Natural killer cell (primary cell): ENCODE measurements around the gene MAVS. TPM values are rescaled to one million over a fixed set of nuclear protein-coding genes. Genes with fewer than 3 reads are reported as not detected.

Experiments used
- ATAC-seq, 3 donors: fragments of 150-1000 bp in 2 of 3; fragments of 200-7000 bp in 1 of 3; cut with Tn5 transposase; 1 replicate in 1 of 3; 2 replicates in 2 of 3; pipeline ENCODE4 v1.10.0; 2021; ENCODE audit warnings: mild to moderate bottlenecking in 2 of 3, moderate library complexity in 2 of 3
- DNase-seq, 2 donors: peaks; one replicate each; pipeline versions ENCODE4 v3.0.0 to v3.0.0-alpha.2; 2013 to 2021; ENCODE audit warnings: mixed read lengths in 1 of 2
- H3K27ac ChIP-seq: one replicate; pipeline ENCODE4 v1.5.1; 2013; ENCODE audit warnings: mild to moderate bottlenecking, low read length
- H3K27me3 ChIP-seq: one replicate; pipeline ENCODE4 v1.6.1; 2013; ENCODE audit warnings: low read length; ENCODE audit not compliant: control insufficient read depth, insufficient read depth
- H3K36me3 ChIP-seq: one replicate; pipeline ENCODE4 v1.6.1; 2013; ENCODE audit warnings: low read length; ENCODE audit not compliant: control insufficient read depth, insufficient read depth
- H3K4me1 ChIP-seq: one replicate; pipeline ENCODE4 v1.6.1; 2013; ENCODE audit warnings: low read length; ENCODE audit not compliant: control insufficient read depth, insufficient read depth
- H3K4me3 ChIP-seq: one replicate; pipeline ENCODE4 v1.5.1; 2013; ENCODE audit warnings: low read length
- H3K9me3 ChIP-seq: one replicate; pipeline ENCODE4 v1.6.1; 2013; ENCODE audit warnings: low read length; ENCODE audit not compliant: control insufficient read depth, insufficient read depth
- H3K27ac Mint-ChIP-seq, 2 donors: one replicate each; pipeline ENCODE4 v1.8.0; 2022; ENCODE audit warnings: mild to moderate bottlenecking in 2 of 2, mixed read lengths in 2 of 2, moderate library complexity in 1 of 2
- H3K27me3 Mint-ChIP-seq, 2 donors: one replicate each; pipeline ENCODE4 v1.8.0; 2022; ENCODE audit warnings: low read depth in 2 of 2, mixed read lengths in 2 of 2
- H3K36me3 Mint-ChIP-seq: one replicate; pipeline ENCODE4 v1.8.0; 2022; ENCODE audit warnings: mixed read lengths
- H3K4me1 Mint-ChIP-seq, 2 donors: one replicate each; pipeline ENCODE4 v1.8.0; 2022; ENCODE audit warnings: mixed read lengths in 2 of 2
- H3K4me3 Mint-ChIP-seq: one replicate; pipeline ENCODE4 v1.8.0; 2022; ENCODE audit warnings: mild to moderate bottlenecking, moderate library complexity, mixed read lengths
- H3K9me3 Mint-ChIP-seq, 2 donors: one replicate each; pipeline ENCODE4 v1.8.0; 2022; ENCODE audit warnings: mixed read lengths in 2 of 2
- WGBS: methylation state at CpG from one replicate; pipeline ENCODE4 v1.1.7; 2013; ENCODE audit warnings: missing lambda C conversion rate; ENCODE audit not compliant: insufficient coverage; 5-methylcytosine and 5-hydroxymethylcytosine counted together
- intact Hi-C: fragments of 100-400 bp; cut with micrococcal nuclease; formaldehyde crosslinking; loops from one replicate; pipeline ENCODE4 v1.14.2; 2022
- total RNA-seq, 4 donors: library from RNA; stranded (reverse); fragments of 120-200 nt in 1 of 4; gene quantifications; one replicate each; pipeline versions ENCODE4 v1.2.3 to v1.2.4, GENCODE V29; 2013 to 2022
- TF ChIP-seq, protein P1 (sequence below): fragments of 200-600 bp; IDR thresholded peaks from one replicate; pipeline ENCODE4 v1.8.0; 2022; ENCODE audit warnings: antibody characterized with exemption

Gene MAVS
- total RNA-seq, 3 donors from 2014 or later (not counting 1 experiment from before 2014, with no cell fraction given) = 23.1 to 30.8 (median 26.4) TPM

DNA sequence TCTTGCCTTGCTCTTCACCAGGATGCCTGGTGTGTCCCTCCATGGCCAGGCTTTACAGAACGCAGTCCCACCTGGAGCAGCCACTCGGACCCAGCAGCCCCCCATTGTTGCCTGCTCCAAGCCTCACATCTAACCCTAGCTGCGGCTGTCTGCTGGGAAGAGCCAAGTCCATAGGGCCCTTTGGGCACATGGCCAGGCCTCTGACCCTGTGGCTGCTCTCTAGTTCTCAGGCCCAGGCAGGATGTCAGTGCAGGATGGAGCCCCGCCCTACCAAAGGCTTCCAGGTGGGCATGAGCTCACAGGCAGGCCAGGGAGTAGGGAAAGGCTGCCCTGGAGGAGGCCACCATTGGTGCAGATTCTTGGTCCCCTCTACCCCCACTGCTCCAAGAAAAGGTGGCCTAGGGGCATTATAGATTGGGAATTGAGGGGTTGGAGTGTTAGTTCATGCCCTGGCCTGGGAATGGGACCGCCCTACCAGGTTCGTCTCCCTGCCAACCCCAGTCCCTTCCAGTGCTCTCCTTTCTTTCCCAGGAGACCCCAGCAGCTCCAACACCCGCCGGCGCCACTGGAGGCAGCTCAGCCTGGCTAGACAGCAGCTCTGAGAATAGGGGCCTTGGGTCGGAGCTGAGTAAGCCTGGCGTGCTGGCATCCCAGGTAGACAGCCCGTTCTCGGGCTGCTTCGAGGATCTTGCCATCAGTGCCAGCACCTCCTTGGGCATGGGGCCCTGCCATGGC, 18.7 kb downstream of the MAVS start:
- intact Hi-C loops = no loop called here
- Histone ChIP-seq H3K4me3 (no peak overlapping the region), H3K9me3 (no peaks in the 10 kb centered on the region), H3K27ac (no peak overlapping the region), H3K36me3 (peaks cover 59% of the 10 kb centered on the region), H3K4me1 (no peaks in the 10 kb centered on the region), H3K27me3 (no peaks in the 10 kb centered on the region)
- Mint-ChIP-seq H3K27ac (no peak overlapping the region), H3K4me1 (peaks cover 0 to 4% of the 10 kb centered on the region in 2 donors), H3K4me3 (no peak overlapping the region), H3K36me3 (no peaks in the 10 kb centered on the region), H3K9me3 (no peaks in the 10 kb centered on the region), H3K27me3 (no peaks in the 10 kb centered on the region)
- WGBS = 98% methylated on average over 14 of the region's 14 CpGs
- no peak for ATAC-seq
- TF ChIP-seq, protein P1, sequence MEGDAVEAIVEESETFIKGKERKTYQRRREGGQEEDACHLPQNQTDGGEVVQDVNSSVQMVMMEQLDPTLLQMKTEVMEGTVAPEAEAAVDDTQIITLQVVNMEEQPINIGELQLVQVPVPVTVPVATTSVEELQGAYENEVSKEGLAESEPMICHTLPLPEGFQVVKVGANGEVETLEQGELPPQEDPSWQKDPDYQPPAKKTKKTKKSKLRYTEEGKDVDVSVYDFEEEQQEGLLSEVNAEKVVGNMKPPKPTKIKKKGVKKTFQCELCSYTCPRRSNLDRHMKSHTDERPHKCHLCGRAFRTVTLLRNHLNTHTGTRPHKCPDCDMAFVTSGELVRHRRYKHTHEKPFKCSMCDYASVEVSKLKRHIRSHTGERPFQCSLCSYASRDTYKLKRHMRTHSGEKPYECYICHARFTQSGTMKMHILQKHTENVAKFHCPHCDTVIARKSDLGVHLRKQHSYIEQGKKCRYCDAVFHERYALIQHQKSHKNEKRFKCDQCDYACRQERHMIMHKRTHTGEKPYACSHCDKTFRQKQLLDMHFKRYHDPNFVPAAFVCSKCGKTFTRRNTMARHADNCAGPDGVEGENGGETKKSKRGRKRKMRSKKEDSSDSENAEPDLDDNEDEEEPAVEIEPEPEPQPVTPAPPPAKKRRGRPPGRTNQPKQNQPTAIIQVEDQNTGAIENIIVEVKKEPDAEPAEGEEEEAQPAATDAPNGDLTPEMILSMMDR = no peak
- no peak for DNase-seq

DNA sequence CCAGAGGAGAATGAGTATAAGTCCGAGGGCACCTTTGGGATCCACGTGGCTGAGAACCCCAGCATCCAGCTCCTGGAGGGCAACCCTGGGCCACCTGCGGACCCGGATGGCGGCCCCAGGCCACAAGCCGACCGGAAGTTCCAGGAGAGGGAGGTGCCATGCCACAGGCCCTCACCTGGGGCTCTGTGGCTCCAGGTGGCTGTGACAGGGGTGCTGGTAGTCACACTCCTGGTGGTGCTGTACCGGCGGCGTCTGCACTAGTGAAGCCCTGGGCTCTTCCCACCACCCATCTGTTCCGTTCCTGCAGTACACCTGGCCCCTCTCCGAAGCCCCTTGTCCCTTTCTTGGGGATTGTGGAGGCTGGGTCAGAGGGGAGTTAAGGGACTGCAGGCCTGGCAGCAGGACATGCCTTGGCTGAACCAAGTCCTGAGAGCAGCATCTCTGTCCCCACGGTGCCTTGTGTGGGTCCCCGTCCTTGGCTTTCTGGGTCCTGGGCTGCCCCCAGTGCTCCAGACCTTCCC, 19.3 kb downstream of the MAVS start:
- no peaks in the 10 kb centered on the region for H3K27me3 Mint-ChIP-seq
- Histone ChIP-seq H3K36me3 (peaks cover 59% of the 10 kb centered on the region), H3K27ac (no peak overlapping the region)

DNA sequence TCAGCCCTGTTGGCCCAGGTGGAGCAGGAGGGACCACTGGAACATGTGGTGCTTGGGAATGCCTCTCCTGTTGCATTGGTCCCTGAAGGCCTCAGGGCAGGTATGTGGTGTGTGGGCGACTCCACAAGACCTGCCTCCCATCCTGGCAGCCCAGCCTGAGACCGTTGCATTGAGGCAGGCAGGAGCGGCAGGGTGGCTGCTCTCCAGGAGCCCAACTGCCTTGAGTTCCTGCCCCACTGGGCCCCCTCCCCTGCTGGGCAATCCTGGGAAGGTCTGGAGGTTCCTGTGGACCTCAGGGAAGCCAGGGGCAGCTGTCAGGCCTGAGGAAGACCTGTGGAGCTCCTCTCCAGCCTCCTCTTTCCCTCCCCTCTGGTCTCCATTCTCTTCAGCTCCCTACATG, 19.8 kb downstream of the MAVS start:
- H3K27ac Mint-ChIP-seq = no peak overlapping the region
- peaks cover 0 to 4% of the 10 kb centered on the region in 2 donors for H3K4me1 Mint-ChIP-seq
- H3K4me3 Mint-ChIP-seq = no peak overlapping the region
- no peak for ATAC-seq
- no peaks in the 10 kb centered on the region for H3K9me3 ChIP-seq
- 94% methylated on average over 3 of the region's 3 CpGs for WGBS
- no peaks in the 10 kb centered on the region for H3K36me3 Mint-ChIP-seq
- intact Hi-C loops = no loop called here
- H3K9me3 Mint-ChIP-seq = no peaks in the 10 kb centered on the region
- H3K27me3 ChIP-seq = no peaks in the 10 kb centered on the region
- TF ChIP-seq, protein P1 = no peak
- no peak for DNase-seq
- no peaks in the 10 kb centered on the region for H3K4me1 ChIP-seq
- H3K36me3 ChIP-seq = peaks cover 55% of the 10 kb centered on the region
- no peak overlapping the region for H3K27ac ChIP-seq
- no peaks in the 10 kb centered on the region for H3K27me3 Mint-ChIP-seq
- H3K4me3 ChIP-seq = no peak overlapping the region

More for the DNA sequence above, 19.3 kb downstream of the MAVS start:
- no peaks in the 10 kb centered on the region for H3K9me3 ChIP-seq
- ATAC-seq (no peak), DNase-seq (no peak)
- 96% methylated on average over 14 of the region's 14 CpGs for WGBS
- H3K4me1 ChIP-seq = no peaks in the 10 kb centered on the region
- Mint-ChIP-seq H3K9me3 (no peaks in the 10 kb centered on the region), H3K27ac (no peak overlapping the region), H3K36me3 (no peaks in the 10 kb centered on the region), H3K4me3 (no peak overlapping the region), H3K4me1 (peaks cover 0 to 4% of the 10 kb centered on the region in 2 donors)
- TF ChIP-seq, protein P1 = no peak
- no peaks in the 10 kb centered on the region for H3K27me3 ChIP-seq
- H3K4me3 ChIP-seq = no peak overlapping the region
- intact Hi-C loops = no loop called here
